GM23248 (cell line): Measurements from ENCODE around the gene KDM3A. TPM values are rescaled to one million over a fixed set of nuclear protein-coding genes. Genes with fewer than 3 reads are reported as not detected.

Experiments
- DNase-seq: peaks from one replicate; pipeline ENCODE4 v3.0.0-alpha.2; 2015
- H2AFZ ChIP-seq: fragments of 200-600 bp; sonication (generic); 2 replicates; pipeline ENCODE4 v1.6.1; 2016; ENCODE audit warnings: antibody characterized with exemption
- H3F3A ChIP-seq: fragments of 200-600 bp; sonication (generic); 2 replicates; pipeline ENCODE4 v1.6.1; 2016; ENCODE audit warnings: mild to moderate bottlenecking, antibody characterized with exemption, mixed run types; ENCODE audit not compliant: insufficient read depth
- H3K27ac ChIP-seq: fragments of 200-600 bp; sonication (generic); 2 replicates; pipeline ENCODE4 v1.5.1; 2016; ENCODE audit warnings: mild to moderate bottlenecking
- H3K27me3 ChIP-seq: fragments of 200-600 bp; sonication (generic); replicated peaks from 2 replicates; pipeline ENCODE4 v1.6.1; 2016; ENCODE audit warnings: mild to moderate bottlenecking; ENCODE audit not compliant: insufficient read depth
- H3K36me3 ChIP-seq: fragments of 200-600 bp; sonication (generic); 2 replicates; pipeline ENCODE4 v1.6.1; 2016; ENCODE audit warnings: low read depth, mild to moderate bottlenecking
- H3K4me1 ChIP-seq: fragments of 200-600 bp; sonication (generic); 2 replicates; pipeline ENCODE4 v1.6.1; 2016; ENCODE audit warnings: mild to moderate bottlenecking; ENCODE audit not compliant: insufficient read depth
- H3K4me2 ChIP-seq: fragments of 200-600 bp; sonication (generic); one replicate; pipeline ENCODE4 v1.6.1; 2016; ENCODE audit warnings: mild to moderate bottlenecking; ENCODE audit not compliant: unreplicated experiment
- H3K4me3 ChIP-seq: fragments of 200-600 bp; sonication (generic); 2 replicates; pipeline ENCODE4 v1.5.1; 2016; ENCODE audit warnings: mild to moderate bottlenecking
- H3K79me2 ChIP-seq: fragments of 200-600 bp; sonication (generic); 2 replicates; pipeline ENCODE4 v1.6.1; 2016; ENCODE audit warnings: mild to moderate bottlenecking; ENCODE audit not compliant: insufficient read depth
- H3K9ac ChIP-seq: fragments of 200-600 bp; sonication (generic); 2 replicates; pipeline ENCODE4 v1.6.1; 2016; ENCODE audit warnings: mild to moderate bottlenecking
- H3K9me2 ChIP-seq: fragments of 200-600 bp; sonication (generic); 2 replicates; pipeline ENCODE4 v1.6.1; 2016; ENCODE audit warnings: mixed run types, mild to moderate bottlenecking, moderate library complexity; ENCODE audit not compliant: insufficient read depth
- H3K9me3 ChIP-seq: fragments of 200-600 bp; sonication (generic); one replicate; pipeline ENCODE4 v1.6.1; 2017; ENCODE audit warnings: low read depth
- H4K20me1 ChIP-seq: fragments of 200-600 bp; sonication (generic); 2 replicates; pipeline ENCODE4 v1.6.0; 2016; ENCODE audit not compliant: insufficient read depth
- EZH2 ChIP-seq: fragments of 200-600 bp; sonication (generic); IDR thresholded peaks from 2 replicates; pipeline ENCODE4 v1.6.1; 2018; ENCODE audit warnings: antibody characterized with exemption, mild to moderate bottlenecking; ENCODE audit not compliant: insufficient read depth, poor library complexity, severe bottlenecking
- EZH2phosphoT487 ChIP-seq: fragments of 200-600 bp; sonication (generic); IDR thresholded peaks from 2 replicates; pipeline ENCODE4 v1.6.1; 2018; ENCODE audit warnings: antibody characterized with exemption, moderate library complexity, mild to moderate bottlenecking, low read depth; ENCODE audit not compliant: insufficient read depth
- WGBS, 2 experiments: methylation state at CpG; one replicate each; pipeline ENCODE4 v1.1.6; 2015 to 2017; ENCODE audit warnings: low lambda C conversion rate in 2 of 2, low coverage in 1 of 2; ENCODE audit errors: missing lambda C conversion rate in 2 of 2; 5-methylcytosine and 5-hydroxymethylcytosine counted together
- in situ Hi-C: fragments of 300-500 bp; cut with MboI; formaldehyde crosslinking; loops from 2 replicates; pipeline ENCODE4 v1.15.0; 2020
- polyA plus RNA-seq: library from polyadenylated mRNA; unstranded; fragments of >200 nt; fragmentation: Nextera tagmentation; extraction: Ambion mirVana; gene quantifications from 2 replicates; pipeline ENCODE4 v1.2.1, GENCODE V29; 2016
- total RNA-seq: library from RNA; depleted of rRNA; stranded (reverse); fragments of >200 nt; shearing (Covaris generic); gene quantifications from 2 replicates; pipeline ENCODE4 v1.2.3, GENCODE V29; 2014

KDM3A gene
- total and polyA plus RNA-seq, 2 experiments from 2014 or later, result 14.6 to 24.4 TPM

GRCh38 chr2:86485103-86485502, 43.9 kb downstream of the KDM3A start:
- peak; percentile 45 for DNase-seq
- Histone ChIP-seq H4K20me1 (no peaks in the 10 kb centered on the region), H3K36me3 (peaks cover 95% of the 10 kb centered on the region), H3F3A (peaks cover 32% of the 10 kb centered on the region; the same call in 1 of the 2 replicates), H3K9me2 (no peaks in the 10 kb centered on the region), H3K27me3 (no peaks in the 10 kb centered on the region), H3K4me1 (peaks cover 23% of the 10 kb centered on the region), H3K9me3 (no peaks in the 10 kb centered on the region), H3K4me3 (no peak overlapping the region), H2AFZ (no peak overlapping the region), H3K9ac (no peak overlapping the region), H3K4me2 (no peak overlapping the region), H3K79me2 (peaks cover 30% of the 10 kb centered on the region), H3K27ac (peak overlapping the region; percentile 9; the same call in 1 of the 2 replicates)
- in situ Hi-C loops, result no loop called here
- TF ChIP-seq EZH2 (no peak), EZH2phosphoT487 (no peak)

GRCh38 chr2:86485802-86486201, 44.6 kb downstream of the KDM3A start:
- Histone ChIP-seq H3K9me3 (no peaks in the 10 kb centered on the region), H2AFZ (no peak overlapping the region), H4K20me1 (no peaks in the 10 kb centered on the region), H3K27ac (no peak overlapping the region; the same call in 1 of the 2 replicates), H3K36me3 (peaks cover 97% of the 10 kb centered on the region), H3K9me2 (no peaks in the 10 kb centered on the region), H3K79me2 (peaks cover 30% of the 10 kb centered on the region), H3F3A (peaks cover 25% of the 10 kb centered on the region; the same call in 1 of the 2 replicates), H3K4me2 (no peak overlapping the region), H3K4me1 (peaks cover 16% of the 10 kb centered on the region), H3K27me3 (no peaks in the 10 kb centered on the region), H3K9ac (no peak overlapping the region), H3K4me3 (no peak overlapping the region)
- 98 to 99% methylated on average over 3 of the region's 3 CpGs for WGBS, 2 experiments
- in situ Hi-C loops, result no loop called here
- TF ChIP-seq EZH2phosphoT487, result no peak
- no peak for TF ChIP-seq EZH2
- DNase-seq, result no peak

- 97 to 100% methylated on average over 2 of the region's 2 CpGs for WGBS, 2 experiments
- Histone ChIP-seq H4K20me1 (no peaks in the 10 kb centered on the region), H3K36me3 (peaks cover 98% of the 10 kb centered on the region), H2AFZ (no peak overlapping the region), H3K4me3 (no peak overlapping the region), H3K27ac (no peak overlapping the region), H3K4me2 (no peak overlapping the region), H3K79me2 (peaks cover 30% of the 10 kb centered on the region), H3K9ac (no peak overlapping the region), H3K9me2 (no peaks in the 10 kb centered on the region), H3K27me3 (no peaks in the 10 kb centered on the region), H3F3A (peaks cover 14% of the 10 kb centered on the region; the same call in 1 of the 2 replicates), H3K4me1 (peaks cover 4% of the 10 kb centered on the region), H3K9me3 (no peaks in the 10 kb centered on the region)
- no peak for TF ChIP-seq EZH2
- TF ChIP-seq EZH2phosphoT487, result no peak
- no peak for DNase-seq
- in situ Hi-C loops, result no loop called here
Observed at GRCh38 chr2:86487062-86487461, 45.9 kb downstream of the KDM3A start.

GRCh38 chr2:86488561-86489250, 47.5 kb downstream of the KDM3A start:
- Histone ChIP-seq H3K4me2 (no peak overlapping the region), H3K36me3 (peaks cover 98% of the 10 kb centered on the region), H3K27me3 (no peaks in the 10 kb centered on the region), H3F3A (peaks cover 13% of the 10 kb centered on the region), H3K4me1 (no peaks in the 10 kb centered on the region), H2AFZ (no peak overlapping the region), H3K9ac (no peak overlapping the region), H3K27ac (no peak overlapping the region), H3K9me2 (no peaks in the 10 kb centered on the region), H3K9me3 (no peaks in the 10 kb centered on the region), H3K79me2 (peaks cover 27% of the 10 kb centered on the region; the same call in 1 of the 2 replicates), H3K4me3 (no peak overlapping the region), H4K20me1 (no peaks in the 10 kb centered on the region)
- in situ Hi-C loops, result no loop called here
- WGBS, 2 experiments, result 78 to 84% methylated on average over 7 of the region's 7 CpGs
- no peak for TF ChIP-seq EZH2phosphoT487
- no peak for TF ChIP-seq EZH2
- no peak for DNase-seq

DNA sequence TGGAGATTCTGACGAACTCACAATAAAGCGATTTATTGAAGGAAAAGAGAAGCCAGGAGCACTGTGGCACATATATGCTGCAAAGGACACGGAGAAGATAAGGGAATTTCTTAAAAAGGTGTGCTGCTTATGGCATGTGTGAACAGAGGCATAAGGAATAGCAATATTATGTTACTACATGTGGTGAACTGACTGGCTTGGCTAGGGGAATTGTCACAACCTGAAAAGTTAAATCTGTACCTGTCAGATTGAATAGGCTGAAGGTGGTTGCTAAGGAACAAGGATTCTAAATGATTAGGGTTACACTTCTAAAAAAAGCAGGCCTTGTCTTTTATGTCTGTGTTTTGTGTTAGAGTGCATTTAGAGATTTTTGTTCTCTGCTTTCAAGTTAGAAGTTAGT, 48.4 kb downstream of the KDM3A start:
- H3K9ac ChIP-seq, result no peak overlapping the region
- H3F3A ChIP-seq, result peaks cover 15% of the 10 kb centered on the region
- no peaks in the 10 kb centered on the region for H4K20me1 ChIP-seq
- no peak overlapping the region for H3K4me3 ChIP-seq
- peaks cover 32% of the 10 kb centered on the region; the same call in 1 of the 2 replicates for H3K79me2 ChIP-seq
- H3K4me2 ChIP-seq, result no peak overlapping the region
- H3K36me3 ChIP-seq, result peaks cover 96% of the 10 kb centered on the region
- 98 to 99% methylated on average over 3 of the region's 3 CpGs for WGBS, 2 experiments
- no peak for TF ChIP-seq EZH2
- no peak for TF ChIP-seq EZH2phosphoT487
- no peaks in the 10 kb centered on the region for H3K27me3 ChIP-seq
- H3K27ac ChIP-seq, result no peak overlapping the region
- no peaks in the 10 kb centered on the region for H3K9me3 ChIP-seq
- DNase-seq, result no peak
- no peak overlapping the region for H2AFZ ChIP-seq
- in situ Hi-C loops, result no loop called here
- no peaks in the 10 kb centered on the region for H3K4me1 ChIP-seq
- no peaks in the 10 kb centered on the region for H3K9me2 ChIP-seq
